NCI-H1048 (cell line): ENCODE data around the gene KCNH2.
"Not testable (repeated sequence)": the region's sequence is repeated elsewhere in the genome, so short reads cannot be mapped to it uniquely, and the experiment has no call there.

Experiments used
- DNase-seq: peaks from one replicate; lab custom pipeline; 2025; lab: John Stamatoyannopoulos, UW

Gene KCNH2, protein sequence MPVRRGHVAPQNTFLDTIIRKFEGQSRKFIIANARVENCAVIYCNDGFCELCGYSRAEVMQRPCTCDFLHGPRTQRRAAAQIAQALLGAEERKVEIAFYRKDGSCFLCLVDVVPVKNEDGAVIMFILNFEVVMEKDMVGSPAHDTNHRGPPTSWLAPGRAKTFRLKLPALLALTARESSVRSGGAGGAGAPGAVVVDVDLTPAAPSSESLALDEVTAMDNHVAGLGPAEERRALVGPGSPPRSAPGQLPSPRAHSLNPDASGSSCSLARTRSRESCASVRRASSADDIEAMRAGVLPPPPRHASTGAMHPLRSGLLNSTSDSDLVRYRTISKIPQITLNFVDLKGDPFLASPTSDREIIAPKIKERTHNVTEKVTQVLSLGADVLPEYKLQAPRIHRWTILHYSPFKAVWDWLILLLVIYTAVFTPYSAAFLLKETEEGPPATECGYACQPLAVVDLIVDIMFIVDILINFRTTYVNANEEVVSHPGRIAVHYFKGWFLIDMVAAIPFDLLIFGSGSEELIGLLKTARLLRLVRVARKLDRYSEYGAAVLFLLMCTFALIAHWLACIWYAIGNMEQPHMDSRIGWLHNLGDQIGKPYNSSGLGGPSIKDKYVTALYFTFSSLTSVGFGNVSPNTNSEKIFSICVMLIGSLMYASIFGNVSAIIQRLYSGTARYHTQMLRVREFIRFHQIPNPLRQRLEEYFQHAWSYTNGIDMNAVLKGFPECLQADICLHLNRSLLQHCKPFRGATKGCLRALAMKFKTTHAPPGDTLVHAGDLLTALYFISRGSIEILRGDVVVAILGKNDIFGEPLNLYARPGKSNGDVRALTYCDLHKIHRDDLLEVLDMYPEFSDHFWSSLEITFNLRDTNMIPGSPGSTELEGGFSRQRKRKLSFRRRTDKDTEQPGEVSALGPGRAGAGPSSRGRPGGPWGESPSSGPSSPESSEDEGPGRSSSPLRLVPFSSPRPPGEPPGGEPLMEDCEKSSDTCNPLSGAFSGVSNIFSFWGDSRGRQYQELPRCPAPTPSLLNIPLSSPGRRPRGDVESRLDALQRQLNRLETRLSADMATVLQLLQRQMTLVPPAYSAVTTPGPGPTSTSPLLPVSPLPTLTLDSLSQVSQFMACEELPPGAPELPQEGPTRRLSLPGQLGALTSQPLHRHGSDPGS

DNA sequence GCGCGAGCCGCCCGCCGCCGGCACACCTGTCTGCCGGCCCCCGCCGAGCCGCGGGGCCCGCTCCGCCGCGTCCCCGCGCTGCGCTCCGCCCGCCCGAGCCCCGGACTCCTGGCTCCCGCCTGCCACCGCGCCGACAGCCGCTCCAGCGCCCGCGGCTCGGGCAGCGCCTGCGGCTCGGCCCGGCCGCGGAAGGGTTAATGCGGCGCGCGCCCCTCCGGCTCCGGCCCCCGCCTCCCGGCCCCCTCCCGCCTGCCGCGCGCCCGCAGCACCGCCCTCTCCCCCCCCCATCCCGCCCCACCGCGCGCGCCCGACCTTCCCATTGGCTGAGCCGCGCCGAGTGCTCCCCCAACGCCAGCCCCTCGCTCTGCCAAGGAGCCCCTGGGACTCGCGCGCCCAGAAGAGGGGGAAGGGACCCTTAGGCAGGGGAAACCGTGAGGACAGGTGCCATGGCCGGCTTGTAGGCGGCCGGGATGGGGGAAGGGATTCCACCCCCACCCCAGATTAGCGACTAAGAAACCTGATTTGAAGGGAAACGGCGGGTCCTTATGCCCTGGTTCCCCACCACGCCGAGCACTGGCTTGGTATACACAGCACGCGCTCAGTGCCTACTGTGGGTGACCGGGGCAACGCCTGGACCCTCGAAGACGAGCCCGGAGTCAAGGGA is at the start of gene KCNH2:
Gene KCNH2, minus strand, starts transcription at position 196 of the 664 bp plus-strand sequence. CDS start 408 bp downstream, outside the sequence.
- peak; percentile 31 for DNase-seq

DNA sequence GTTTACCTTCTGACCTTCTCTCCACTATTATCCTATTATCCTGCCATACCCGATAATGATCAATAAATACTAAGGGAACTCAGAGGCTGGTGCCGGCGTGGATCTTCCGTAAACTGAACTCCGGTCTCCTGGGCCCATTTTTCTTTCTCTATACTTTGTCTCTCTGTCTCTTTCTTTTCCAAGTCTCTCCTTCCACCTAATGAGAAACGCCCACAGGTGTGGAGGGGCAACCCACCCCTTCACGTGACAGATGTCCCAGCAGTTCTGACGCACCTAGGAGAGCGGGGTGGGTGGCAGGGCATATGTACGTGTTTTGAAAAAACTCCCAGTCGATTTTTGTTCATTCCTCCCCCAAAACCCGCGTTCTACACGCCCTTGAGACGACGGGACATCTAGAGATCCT is 49.6 kb upstream of the KCNH2 start:
- not testable (repeated sequence) for DNase-seq

- not testable (repeated sequence) for DNase-seq
Observed at GRCh38 chr7:151026771-151027727, 48.9 kb upstream of the KCNH2 start.

GRCh38 chr7:151025924-151026671 is 48.0 kb upstream of the KCNH2 start:
- no peak for DNase-seq

DNA sequence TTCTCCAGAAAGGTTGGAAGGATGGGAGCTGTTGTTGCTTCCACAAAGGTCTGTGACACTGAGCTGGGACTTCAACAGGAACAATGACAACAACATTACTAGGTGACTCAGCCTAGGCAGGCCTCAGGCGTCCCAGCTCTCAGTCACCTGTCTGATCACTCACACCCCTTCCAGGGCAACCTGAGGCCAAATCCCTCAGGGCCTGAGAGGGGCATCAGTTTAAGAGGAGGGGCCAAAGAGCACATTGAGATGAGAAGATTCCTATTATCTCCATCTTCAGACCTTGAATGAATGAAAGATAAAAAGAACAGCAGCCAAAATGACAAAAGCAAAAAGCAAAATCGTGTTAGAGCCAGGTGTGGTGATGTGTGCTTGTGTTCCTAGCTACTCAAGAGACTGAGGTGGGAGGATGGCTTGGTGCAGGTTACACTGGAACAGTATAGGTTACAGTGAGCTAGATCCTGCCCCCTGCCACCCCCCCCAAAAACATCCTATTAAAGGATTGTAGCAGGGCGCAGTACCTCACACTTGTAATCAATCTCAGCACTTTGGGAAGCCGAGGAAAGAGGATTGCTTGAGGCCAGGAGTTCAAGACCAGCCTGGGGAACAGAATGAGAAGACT is 46.4 kb upstream of the KCNH2 start, which contains the start of gene ATG9B:
Gene ATG9B, minus strand, starts transcription at position 60 of the 622 bp plus-strand sequence. CDS start 71 bp downstream, outside the sequence.
- no peak for DNase-seq

DNA sequence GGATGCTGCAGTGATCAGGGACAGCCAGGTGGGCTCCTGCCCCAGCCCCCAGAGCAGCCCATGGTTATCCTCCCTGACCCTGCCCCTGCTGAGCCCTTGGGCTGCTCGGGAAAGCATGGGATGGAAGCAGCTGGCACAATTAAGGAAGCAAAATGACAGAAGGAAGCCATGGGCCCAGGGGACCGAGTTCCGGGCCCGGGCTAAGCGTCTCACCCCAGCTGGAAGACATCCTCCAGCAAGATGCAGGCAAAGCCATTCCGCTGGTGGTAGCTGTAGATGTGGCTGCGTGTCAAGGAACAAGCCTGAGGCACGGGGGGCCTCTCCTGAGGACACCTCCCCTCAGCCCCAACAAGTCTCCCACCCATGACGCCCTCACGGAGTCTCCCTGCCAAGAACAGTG is 45.1 kb upstream of the KCNH2 start:
- DNase-seq, result no peak

DNA sequence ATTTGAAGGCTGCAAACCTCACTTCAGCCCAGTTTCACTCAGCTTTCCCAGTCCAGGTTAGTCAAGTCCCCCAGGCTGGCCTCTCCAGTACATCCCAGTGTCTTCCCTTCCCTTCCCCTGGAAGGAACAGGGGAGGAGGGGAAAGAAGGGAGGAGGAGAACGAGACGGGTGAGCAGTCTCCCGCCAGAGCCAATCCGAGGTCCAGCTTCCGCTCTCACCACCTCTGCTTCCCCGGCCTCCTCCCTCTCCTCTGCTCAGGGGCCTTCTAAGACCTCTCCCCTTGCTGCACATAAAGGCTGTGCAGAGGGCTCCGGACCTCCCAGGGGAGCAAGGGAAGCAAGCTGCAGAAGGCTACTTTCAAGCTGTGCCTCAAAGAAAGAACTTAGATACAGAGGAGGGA is 42.1 kb upstream of the KCNH2 start:
- no peak for DNase-seq

DNA sequence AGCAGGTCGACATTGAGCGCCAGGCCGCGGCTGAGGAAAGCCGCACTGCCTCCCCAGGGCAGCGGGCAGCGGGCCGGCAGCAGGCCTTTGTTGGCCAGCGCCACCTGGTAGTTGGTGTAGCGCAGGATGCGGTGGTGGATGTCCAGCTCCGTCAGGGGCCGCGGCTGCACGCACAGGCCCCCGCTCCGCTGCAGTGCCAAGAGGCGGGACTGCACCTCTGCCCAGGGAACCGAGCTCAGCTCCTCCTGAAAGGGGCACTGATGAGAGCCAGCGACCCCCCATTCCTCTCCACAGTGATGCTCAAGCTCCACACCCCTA is 41.0 kb upstream of the KCNH2 start:
- no peak for DNase-seq

- no peak for DNase-seq
Observed at GRCh38 chr7:151018421-151019129, 40.5 kb upstream of the KCNH2 start.

- DNase-seq, result peak; percentile 27
Observed at GRCh38 chr7:151017953-151018420, 39.9 kb upstream of the KCNH2 start.

GRCh38 chr7:151017370-151017952 is 39.3 kb upstream of the KCNH2 start:
- no peak for DNase-seq

DNA sequence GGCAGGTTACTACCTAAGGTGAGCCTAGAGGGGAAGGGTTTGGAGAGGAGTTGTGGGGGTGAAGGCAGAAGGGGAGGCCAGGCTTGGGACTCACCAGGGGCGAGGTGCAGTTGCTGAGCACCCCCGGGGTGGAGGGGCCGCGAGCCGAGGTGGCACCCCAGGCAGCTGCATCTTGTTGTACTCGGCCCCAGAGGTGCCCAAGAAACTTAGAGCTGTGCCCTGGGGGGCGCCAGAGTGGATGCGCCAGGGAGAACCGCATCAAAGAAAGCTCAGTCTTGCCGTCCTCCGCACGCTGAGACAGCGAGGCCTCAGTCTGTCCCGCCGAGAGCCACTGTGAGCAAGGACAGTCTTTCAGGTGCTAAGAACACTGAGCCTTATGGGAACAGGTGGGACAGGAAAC is 38.8 kb upstream of the KCNH2 start:
- no peak for DNase-seq

DNA sequence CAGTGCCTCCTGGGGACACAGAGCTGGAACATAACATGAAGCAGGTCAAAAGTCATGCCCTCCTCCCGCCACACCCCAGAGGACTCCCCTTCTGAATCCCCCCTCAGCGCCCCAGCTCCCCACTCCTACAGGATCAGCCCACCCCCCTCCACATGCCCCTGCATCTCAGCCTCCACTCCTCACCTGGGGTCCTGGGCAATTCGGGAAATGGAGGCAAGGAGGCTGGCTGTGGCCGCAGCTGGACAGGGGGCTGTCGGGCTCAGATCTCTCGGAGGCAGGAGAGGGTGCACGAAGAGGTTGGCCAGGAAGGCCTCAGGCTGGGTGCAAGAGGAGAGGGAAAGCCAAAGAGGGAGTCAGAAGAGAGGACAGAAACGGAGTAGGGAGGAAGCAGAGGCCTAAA is 38.4 kb upstream of the KCNH2 start:
- DNase-seq, result no peak

DNA sequence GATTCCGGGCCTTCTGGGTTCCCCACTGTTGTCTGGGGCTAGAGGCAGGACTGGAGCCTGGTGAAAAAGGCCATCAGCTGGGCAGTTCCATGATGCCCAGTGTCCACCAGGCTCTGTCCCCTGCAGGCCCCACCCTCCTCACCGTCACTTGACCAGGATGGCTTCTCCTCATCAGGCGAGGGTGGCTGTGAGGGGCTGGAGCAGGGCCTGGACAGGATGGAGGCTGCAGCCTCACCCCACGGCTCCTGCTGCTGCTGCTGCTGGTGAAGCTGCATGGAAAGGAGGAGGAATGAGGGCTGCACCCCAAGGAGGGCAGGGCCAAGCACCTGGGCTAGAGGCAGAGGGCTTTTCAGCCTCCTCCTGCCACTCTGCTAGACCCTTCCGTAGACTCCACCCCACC is 37.8 kb upstream of the KCNH2 start:
- no peak for DNase-seq

DNA sequence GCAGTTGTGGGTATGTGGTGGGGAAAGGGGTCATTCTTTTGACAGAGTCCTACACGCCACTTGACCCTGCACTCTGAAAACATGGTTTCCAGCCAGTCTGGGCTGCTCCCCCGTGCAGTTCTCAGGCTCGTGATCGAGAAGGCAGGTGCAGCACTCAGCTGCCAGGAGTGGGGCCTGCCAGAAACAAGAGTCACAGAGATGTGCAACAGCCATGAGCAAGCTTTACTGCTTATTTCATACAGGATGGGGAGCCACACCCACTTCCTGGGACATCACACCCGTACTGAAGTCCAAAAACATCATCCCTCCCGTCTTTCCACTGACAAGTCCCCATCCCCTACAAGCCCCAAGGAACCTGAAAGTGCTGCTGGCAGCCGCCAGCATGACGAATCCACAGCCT is 36.8 kb upstream of the KCNH2 start:
- no peak for DNase-seq

GRCh38 chr7:151013733-151014497 is 35.8 kb upstream of the KCNH2 start:
- no peak for DNase-seq

DNA sequence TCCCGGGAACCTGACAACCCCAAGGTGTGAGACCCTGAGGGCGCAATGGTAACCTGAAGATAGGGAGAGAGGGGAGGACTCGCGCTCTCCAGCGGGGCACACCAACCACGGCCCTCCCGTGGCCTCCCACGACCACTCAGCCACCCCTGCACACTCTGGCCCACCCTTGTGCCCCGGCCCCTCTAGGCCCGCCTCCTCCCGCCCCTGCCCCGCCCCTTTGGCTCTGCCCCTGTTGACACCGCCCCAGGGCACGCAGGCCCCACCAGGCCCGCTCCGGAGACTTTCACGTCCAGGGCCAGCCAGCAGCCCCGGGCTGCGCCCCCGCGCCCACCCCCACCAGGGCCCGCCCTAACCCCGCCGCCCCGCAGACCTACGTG is 35.2 kb upstream of the KCNH2 start:
- no peak for DNase-seq

- no peak for DNase-seq
Observed at GRCh38 chr7:151012911-151013347, 34.8 kb upstream of the KCNH2 start.
